HUES64 (cell line): ENCODE results near the gene SFXN1.

ENCODE experiments used
- H3K27ac ChIP-seq: 2 replicates; pipeline ENCODE4 v1.7.0; 2013; ENCODE audit warnings: low read depth, low read length, inconsistent platforms
- H3K27me3 ChIP-seq: 2 replicates; pipeline ENCODE4 v1.6.1; 2013; ENCODE audit warnings: mild to moderate bottlenecking, low read length; ENCODE audit not compliant: insufficient read depth
- H3K36me3 ChIP-seq: 2 replicates; pipeline ENCODE4 v1.6.1; 2013; ENCODE audit warnings: mild to moderate bottlenecking, low read length; ENCODE audit not compliant: insufficient read depth
- H3K4me1 ChIP-seq: 2 replicates; pipeline ENCODE4 v1.6.1; 2013; ENCODE audit warnings: mild to moderate bottlenecking, low read length, moderate library complexity; ENCODE audit not compliant: insufficient read depth
- H3K4me3 ChIP-seq: 2 replicates; pipeline ENCODE4 v1.5.1; 2013; ENCODE audit warnings: mild to moderate bottlenecking, low read length, moderate library complexity
- H3K9ac ChIP-seq: 2 replicates; pipeline ENCODE4 v1.6.1; 2013; ENCODE audit warnings: mild to moderate bottlenecking, low read depth, low read length
- H3K9me3 ChIP-seq: 2 replicates; pipeline ENCODE4 v1.6.1; 2013; ENCODE audit warnings: low read depth, low read length; ENCODE audit not compliant: insufficient read depth
- WGBS: fragments of 150-250, 120-280 bp; methylation state at CpG from one replicate; pipeline ENCODE4 v1.1.7; 2013; ENCODE audit warnings: missing lambda C conversion rate; 5-methylcytosine and 5-hydroxymethylcytosine counted together

Gene SFXN1

GRCh38 chr5:175479125-175479881, 943 bp downstream of the SFXN1 start:
- WGBS: 20% methylated on average over 13 of the region's 13 CpGs
- no peaks in the 10 kb centered on the region for H3K9me3 ChIP-seq
- peak overlapping the region; percentile 57 for H3K27ac ChIP-seq
- peaks cover 12% of the 10 kb centered on the region for H3K4me1 ChIP-seq
- H3K4me3 ChIP-seq: peak overlapping the region; percentile 93
- H3K36me3 ChIP-seq: peaks cover 37% of the 10 kb centered on the region
- peaks cover 19% of the 10 kb centered on the region for H3K27me3 ChIP-seq
- H3K9ac ChIP-seq: peak overlapping the region; percentile 91

GRCh38 chr5:175483337-175483736, 5.0 kb downstream of the SFXN1 start:
- Histone ChIP-seq H3K36me3 (peaks cover 59% of the 10 kb centered on the region), H3K9me3 (no peaks in the 10 kb centered on the region), H3K27ac (no peak overlapping the region), H3K4me3 (no peak overlapping the region), H3K4me1 (peaks cover 12% of the 10 kb centered on the region), H3K9ac (no peak overlapping the region), H3K27me3 (no peaks in the 10 kb centered on the region)
- 92% methylated on average over 8 of the region's 8 CpGs for WGBS

GRCh38 chr5:175484322-175484721, 6.0 kb downstream of the SFXN1 start:
- 97% methylated on average over 26 of the region's 26 CpGs for WGBS
- Histone ChIP-seq H3K9ac (no peak overlapping the region), H3K9me3 (no peaks in the 10 kb centered on the region), H3K4me1 (peaks cover 9% of the 10 kb centered on the region), H3K27me3 (no peaks in the 10 kb centered on the region), H3K4me3 (no peak overlapping the region), H3K27ac (no peak overlapping the region), H3K36me3 (peaks cover 62% of the 10 kb centered on the region)

GRCh38 chr5:175484829-175485228, 6.5 kb downstream of the SFXN1 start:
- 95% methylated on average over 4 of the region's 4 CpGs for WGBS

GRCh38 chr5:175485631-175486030, 7.3 kb downstream of the SFXN1 start:
- Histone ChIP-seq H3K4me1 (0 out of 2 replicates have a peak, but pooled peaks cover under 1% of the 10 kb centered on the region), H3K27ac (no peak overlapping the region), H3K36me3 (peaks cover 64% of the 10 kb centered on the region), H3K9ac (no peak overlapping the region), H3K4me3 (no peak overlapping the region), H3K9me3 (no peaks in the 10 kb centered on the region), H3K27me3 (no peaks in the 10 kb centered on the region)
- 92% methylated on average over 6 of the region's 6 CpGs for WGBS

More at GRCh38 chr5:175484829-175485228, 6.5 kb downstream of the SFXN1 start:
- H3K4me1 ChIP-seq: peaks cover 4% of the 10 kb centered on the region; the same call in 1 of the 2 replicates
- no peaks in the 10 kb centered on the region for H3K27me3 ChIP-seq
- H3K4me3 ChIP-seq: no peak overlapping the region
- H3K9me3 ChIP-seq: no peaks in the 10 kb centered on the region
- H3K27ac ChIP-seq: no peak overlapping the region
- H3K36me3 ChIP-seq: peaks cover 65% of the 10 kb centered on the region
- no peak overlapping the region for H3K9ac ChIP-seq

- no peak overlapping the region for H3K9ac ChIP-seq
- no peaks in the 10 kb centered on the region for H3K9me3 ChIP-seq
- WGBS: 93% methylated on average over 11 of the region's 11 CpGs
- no peaks in the 10 kb centered on the region for H3K27me3 ChIP-seq
- H3K4me3 ChIP-seq: no peak overlapping the region
- H3K4me1 ChIP-seq: no peaks in the 10 kb centered on the region
- H3K36me3 ChIP-seq: peaks cover 66% of the 10 kb centered on the region
- no peak overlapping the region for H3K27ac ChIP-seq
Measured at GRCh38 chr5:175487514-175488222, 9.3 kb downstream of the SFXN1 start.

- Histone ChIP-seq H3K4me3 (no peak overlapping the region), H3K4me1 (no peaks in the 10 kb centered on the region), H3K27ac (no peak overlapping the region), H3K9me3 (no peaks in the 10 kb centered on the region), H3K9ac (no peak overlapping the region), H3K36me3 (peaks cover 66% of the 10 kb centered on the region), H3K27me3 (no peaks in the 10 kb centered on the region)
- WGBS: 96% methylated on average over 6 of the region's 6 CpGs
Measured at GRCh38 chr5:175489693-175490443, 11.5 kb downstream of the SFXN1 start.

- peaks cover 65% of the 10 kb centered on the region for H3K36me3 ChIP-seq
Measured at GRCh38 chr5:175491223-175491622, 12.9 kb downstream of the SFXN1 start.

GRCh38 chr5:175493260-175493659, 14.9 kb downstream of the SFXN1 start:
- WGBS: 95% methylated on average over 7 of the region's 7 CpGs
- Histone ChIP-seq H3K4me1 (no peaks in the 10 kb centered on the region), H3K27me3 (no peaks in the 10 kb centered on the region), H3K4me3 (no peak overlapping the region), H3K27ac (no peak overlapping the region), H3K9ac (no peak overlapping the region), H3K36me3 (peaks cover 78% of the 10 kb centered on the region), H3K9me3 (no peaks in the 10 kb centered on the region)

More at GRCh38 chr5:175491223-175491622, 12.9 kb downstream of the SFXN1 start:
- H3K27me3 ChIP-seq: no peaks in the 10 kb centered on the region
- no peak overlapping the region for H3K9ac ChIP-seq
- H3K4me1 ChIP-seq: no peaks in the 10 kb centered on the region
- no peak overlapping the region for H3K4me3 ChIP-seq
- H3K9me3 ChIP-seq: no peaks in the 10 kb centered on the region
- H3K27ac ChIP-seq: no peak overlapping the region
- WGBS: 94% methylated on average over 5 of the region's 6 CpGs

GRCh38 chr5:175493726-175494125, 15.4 kb downstream of the SFXN1 start:
- Histone ChIP-seq H3K4me3 (no peak overlapping the region), H3K9me3 (no peaks in the 10 kb centered on the region), H3K4me1 (no peaks in the 10 kb centered on the region), H3K36me3 (peaks cover 83% of the 10 kb centered on the region), H3K9ac (no peak overlapping the region), H3K27ac (no peak overlapping the region), H3K27me3 (no peaks in the 10 kb centered on the region)
- 96% methylated on average over 8 of the region's 8 CpGs for WGBS
